ENCODE measurements around the gene CSTA. TPM values are rescaled to one million over a fixed set of nuclear protein-coding genes. Genes with fewer than 3 reads are reported as not detected.

CSTA gene
- total RNA-seq, 1 donor from 2014 or later: not detected

GRCh38 chr3:122374034-122374433 is 49.0 kb downstream of the CSTA start:
- no peak for TF ChIP-seq CTCF (conservative IDR thresholded peaks at IDR 0.05)
- Mint-ChIP-seq H3K9me3 (no peaks in the 10 kb centered on the region), H3K4me1 (no peaks in the 10 kb centered on the region), H3K4me3 (no peak overlapping the region), H3K27ac (ENCODE audit: unreplicated experiment) (no peak overlapping the region), H3K27me3 (ENCODE audit: low read depth) (no peaks in the 10 kb centered on the region), H3K36me3 (ENCODE audit: low read depth) (no peaks in the 10 kb centered on the region)
- no peak for DNase-seq (ENCODE audit: low read depth, low spot score)

DNA sequence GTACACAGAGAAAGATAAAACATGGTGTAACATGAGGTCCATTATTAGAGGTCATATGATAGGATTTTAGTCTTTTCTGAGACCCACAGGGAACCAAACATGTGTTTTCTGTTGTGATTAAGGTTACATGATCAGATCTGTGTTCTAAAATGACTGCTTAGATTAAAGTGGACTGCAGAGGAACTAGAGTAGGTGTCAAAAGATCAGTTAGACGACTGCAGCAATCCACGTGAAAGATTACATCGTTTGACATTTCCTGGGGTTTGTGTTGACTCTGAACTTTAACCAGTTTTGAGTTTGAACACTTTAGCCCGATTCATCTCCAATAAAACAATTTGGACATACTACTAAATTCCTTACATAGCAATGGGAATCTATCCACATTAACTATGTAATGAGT is 52.9 kb downstream of the CSTA start:
- DNase-seq (ENCODE audit: low read depth, low spot score): no peak
- TF ChIP-seq CTCF (conservative IDR thresholded peaks at IDR 0.05): no peak
- no peaks in the 10 kb centered on the region for H3K9me3 Mint-ChIP-seq
- H3K4me1 Mint-ChIP-seq: peaks cover 15% of the 10 kb centered on the region
- no peak overlapping the region for H3K27ac Mint-ChIP-seq (ENCODE audit: unreplicated experiment)
- H3K27me3 Mint-ChIP-seq (ENCODE audit: low read depth): no peaks in the 10 kb centered on the region
- H3K36me3 Mint-ChIP-seq (ENCODE audit: low read depth): no peaks in the 10 kb centered on the region
- H3K4me3 Mint-ChIP-seq: no peak overlapping the region

DNA sequence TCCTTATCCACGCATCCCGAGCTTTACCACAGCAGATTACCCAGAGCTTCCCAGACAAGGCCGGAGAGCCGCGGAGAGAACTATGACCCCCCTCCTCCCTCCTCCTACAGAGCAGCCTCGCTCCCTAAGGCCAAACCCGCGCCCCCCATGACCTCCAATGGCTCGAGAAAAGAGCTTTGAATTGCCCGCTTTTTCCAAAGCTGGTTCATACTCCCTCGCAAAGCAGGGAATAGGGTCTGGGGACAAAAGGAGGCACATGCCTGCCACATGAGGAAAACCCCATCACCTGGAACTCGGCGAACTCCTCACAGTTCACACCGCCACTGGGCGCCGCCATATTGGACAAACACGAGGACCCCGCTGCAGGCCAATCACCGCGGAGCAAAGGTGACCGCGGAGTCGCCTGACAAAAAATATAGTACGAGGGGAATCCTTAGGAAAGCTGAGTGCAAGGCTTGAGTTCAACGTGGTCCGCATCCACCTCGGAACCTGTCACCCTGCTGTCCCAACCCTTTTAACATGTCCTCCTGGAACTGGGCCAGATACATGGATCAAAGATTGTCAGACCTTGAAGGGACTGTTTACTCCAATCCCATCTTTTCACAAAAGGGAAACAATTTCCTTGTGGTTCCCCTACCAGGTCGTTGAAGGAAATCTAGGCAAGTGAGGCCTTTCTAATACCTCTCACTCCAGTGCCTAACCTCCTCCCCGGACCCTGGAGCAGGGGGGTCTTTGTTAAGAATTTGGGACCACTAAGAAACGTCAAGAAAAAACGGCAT is 58.0 kb downstream of the CSTA start, which contains the start of gene MIX23:
TSS of gene MIX23 (minus strand) at position 344 of the 779 bp plus-strand sequence. CDS start at position 337, 7 bp downstream.
- Mint-ChIP-seq H3K9me3 (no peaks in the 10 kb centered on the region), H3K27me3 (ENCODE audit: low read depth) (no peaks in the 10 kb centered on the region), H3K36me3 (ENCODE audit: low read depth) (no peaks in the 10 kb centered on the region), H3K4me3 (peak within 1 kb of the TSS; percentile 98), H3K27ac (ENCODE audit: unreplicated experiment) (peak within 1 kb of the TSS; percentile 96), H3K4me1 (peaks cover 31% of the 10 kb centered on the region)
- DNase-seq (ENCODE audit: low read depth, low spot score): peak; percentile 79
- TF ChIP-seq CTCF (conservative IDR thresholded peaks at IDR 0.05): no peak

DNA sequence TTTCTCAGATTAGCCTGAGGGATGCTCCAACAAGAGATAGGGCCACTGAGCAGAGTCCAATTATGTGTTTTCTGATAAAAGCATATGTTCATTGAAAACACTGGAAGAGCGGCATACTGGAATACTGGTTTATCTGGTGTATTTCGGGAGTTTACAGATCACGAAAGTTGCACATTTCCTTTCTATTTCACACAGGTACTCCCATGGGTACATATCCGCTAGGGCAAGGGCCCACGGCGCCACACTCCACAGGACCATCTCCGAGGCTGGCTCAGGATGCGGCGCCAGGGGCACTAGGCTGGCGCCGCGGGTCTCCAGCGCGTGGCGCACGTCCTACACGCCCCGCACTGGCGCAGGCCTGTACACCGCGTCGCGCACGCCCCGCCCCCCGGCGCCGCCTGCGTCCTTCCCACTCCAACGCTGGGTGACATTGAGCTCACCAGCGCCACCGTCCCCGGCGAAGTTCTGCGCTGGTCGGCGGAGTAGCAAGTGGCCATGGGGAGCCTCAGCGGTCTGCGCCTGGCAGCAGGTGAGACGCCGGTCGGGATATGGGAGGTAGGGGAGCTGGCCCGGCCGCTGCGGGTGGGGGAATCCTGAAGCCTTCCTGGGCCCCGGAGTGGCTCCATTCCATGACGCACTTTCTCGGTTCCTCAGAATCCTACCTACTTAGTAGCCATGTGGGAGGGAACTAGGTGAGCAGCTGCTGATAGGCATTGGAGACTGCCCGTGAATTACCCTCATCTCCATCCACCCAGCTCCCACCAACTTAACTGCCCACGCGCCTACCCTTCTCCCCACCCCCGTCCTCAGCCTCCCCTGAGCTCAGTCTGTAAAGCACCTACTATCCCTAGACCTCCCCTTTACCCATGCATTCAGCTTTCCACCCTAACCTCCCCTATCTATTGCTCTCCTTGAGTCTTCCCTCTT is 59.0 kb downstream of the CSTA start, which contains the start of gene FAM162A:
TSS of gene FAM162A (plus strand) at position 412 of the 927 bp plus-strand sequence. CDS start at position 496, 84 bp downstream.
- Mint-ChIP-seq H3K9me3 (no peaks in the 10 kb centered on the region), H3K4me1 (peaks cover 31% of the 10 kb centered on the region), H3K36me3 (ENCODE audit: low read depth) (no peaks in the 10 kb centered on the region), H3K27me3 (ENCODE audit: low read depth) (no peaks in the 10 kb centered on the region), H3K4me3 (peak within 1 kb of the TSS; percentile 98), H3K27ac (ENCODE audit: unreplicated experiment) (peak within 1 kb of the TSS; percentile 96)
- TF ChIP-seq CTCF (conservative IDR thresholded peaks at IDR 0.05): peak; percentile 70
- peak; percentile 89 for DNase-seq (ENCODE audit: low read depth, low spot score)

DNA sequence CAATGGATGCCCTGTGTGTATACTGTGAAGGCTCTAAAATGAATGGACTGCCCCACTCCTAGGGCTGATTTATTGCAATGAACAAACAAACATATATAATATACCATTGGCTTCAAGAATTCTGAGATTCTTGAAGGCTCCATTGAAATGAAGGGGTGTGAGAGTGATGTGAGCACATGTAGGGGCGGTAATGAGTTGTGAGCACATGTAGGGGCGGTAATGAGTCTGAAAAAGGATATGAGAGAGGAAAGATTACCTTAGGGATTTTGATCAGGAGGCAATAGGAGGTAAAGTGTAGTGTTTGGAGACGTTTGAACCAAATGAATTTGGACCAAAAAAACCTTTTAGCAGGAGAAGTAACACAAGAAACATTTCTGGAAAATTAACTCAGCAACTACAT is 62.7 kb downstream of the CSTA start:
- Mint-ChIP-seq H3K4me1 (peaks cover 18% of the 10 kb centered on the region), H3K9me3 (no peaks in the 10 kb centered on the region), H3K36me3 (ENCODE audit: low read depth) (no peaks in the 10 kb centered on the region), H3K27ac (ENCODE audit: unreplicated experiment) (no peak overlapping the region), H3K4me3 (no peak overlapping the region), H3K27me3 (ENCODE audit: low read depth) (no peaks in the 10 kb centered on the region)
- no peak for DNase-seq (ENCODE audit: low read depth, low spot score)
- TF ChIP-seq CTCF (conservative IDR thresholded peaks at IDR 0.05): no peak

Measured in neural crest cell (in vitro differentiated cells).